Panc1 (cell line): ENCODE measurements around the gene B4GALNT4. TPM values are rescaled to one million over a fixed set of nuclear protein-coding genes. Genes with fewer than 3 reads are reported as not detected.
A peak's percentile ranks its signal among the peaks of the same experiment; 100 is the strongest.

ENCODE experiments used
- ATAC-seq: fragments of 200-7000 bp; cut with Tn5 transposase; 2 replicates; pipeline ENCODE4 v1.9.1; 2020; ENCODE audit warnings: mild to moderate bottlenecking, moderate library complexity
- BruUV-seq: library from RNA; stranded (reverse); fragments of 400-500 nt; replicated peaks from 2 replicates; lab custom pipeline; 2021; lab: Mats Ljungman, UMichigan
- CTCF ChIA-PET: fragments of 300-600 bp; sonication (Branson Sonifier 250); formaldehyde crosslinking; loops from one replicate; lab custom pipeline; 2022; ENCODE audit warnings: antibody characterized with exemption; lab: Charles Lee
- POLR2A ChIA-PET: fragments of 300-600 bp; sonication (Branson Sonifier 250); formaldehyde crosslinking; loops from one replicate; lab custom pipeline; 2022; ENCODE audit warnings: antibody characterized with exemption; lab: Charles Lee
- DNase-seq: peaks from one replicate; pipeline ENCODE4 v3.0.0-alpha.2; 2010; ENCODE audit warnings: low read depth, low spot score
- H3K27ac ChIP-seq: 2 replicates; pipeline ENCODE4 v1.5.1; 2011; ENCODE audit warnings: mild to moderate bottlenecking, low read length, inconsistent platforms
- H3K27me3 ChIP-seq: fragments of 200-500 bp; sonication (Bioruptor generic); 2 replicates; pipeline ENCODE4 v1.6.0; 2014; ENCODE audit warnings: low read length, inconsistent platforms; ENCODE audit not compliant: control insufficient read depth, insufficient read depth
- H3K36me3 ChIP-seq: fragments of 200-500 bp; sonication (Bioruptor generic); 2 replicates; pipeline ENCODE4 v1.5.1; 2014; ENCODE audit warnings: inconsistent platforms, mild to moderate bottlenecking, low read length, moderate library complexity; ENCODE audit not compliant: control insufficient read depth, insufficient read depth
- H3K4me1 ChIP-seq: 2 replicates; pipeline ENCODE4 v1.5.1; 2011; ENCODE audit warnings: inconsistent platforms, mild to moderate bottlenecking, low read length, moderate library complexity; ENCODE audit not compliant: control insufficient read depth, insufficient read depth
- H3K4me3 ChIP-seq, 2 experiments: 2 replicates each; pipeline ENCODE4 v1.5.1; 2011 to 2012; ENCODE audit warnings: low read depth in 2 of 2, low read length in 2 of 2, mild to moderate bottlenecking in 2 of 2, inconsistent platforms in 1 of 2, moderate library complexity in 1 of 2
- H3K9me3 ChIP-seq: fragments of 200-500 bp; sonication (Bioruptor generic); 2 replicates; pipeline ENCODE4 v1.5.1; 2014; ENCODE audit warnings: low read depth, mild to moderate bottlenecking, inconsistent platforms, low read length, moderate library complexity; ENCODE audit not compliant: control insufficient read depth, insufficient read depth
- CTCF ChIP-seq: fragments of 450-650 bp; IDR thresholded peaks from 2 replicates; pipeline ENCODE4 v1.5.1; 2017; ENCODE audit warnings: mild to moderate bottlenecking
- POLR2AphosphoS5 ChIP-seq: IDR thresholded peaks from 2 replicates; pipeline ENCODE4 v1.6.1; 2012; ENCODE audit warnings: mild to moderate bottlenecking, low read depth, low read length, moderate library complexity
- SIN3A ChIP-seq: IDR thresholded peaks from 2 replicates; pipeline ENCODE4 v1.6.1; 2012; ENCODE audit warnings: low read depth, mild to moderate bottlenecking, low read length, moderate library complexity, borderline replicate concordance; ENCODE audit not compliant: insufficient read depth
- TCF7L2 ChIP-seq: IDR thresholded peaks from 2 replicates; pipeline ENCODE4 v1.6.1; 2011; ENCODE audit warnings: mild to moderate bottlenecking, low read depth, low read length, inconsistent platforms
- in situ Hi-C: cut with HindIII; loops from 2 replicates; pipeline ENCODE4 v1.10.0; 2016; ENCODE audit warnings: low sequenced_read_pairs, low pct_unique_long_range_greater_than_20kb
- intact Hi-C: fragments of 100-400 bp; cut with micrococcal nuclease; formaldehyde crosslinking; loops from one replicate; pipeline ENCODE4 v1.10.0; 2022; ENCODE audit not compliant: unreplicated experiment
- total RNA-seq: library from RNA; stranded (reverse); gene quantifications from one replicate; pipeline ENCODE4 v1.2.1, GENCODE V29; 2021; ENCODE audit not compliant: unreplicated experiment
- TF ChIP-seq, protein P1 (sequence below), 2 experiments: IDR thresholded peaks; 2 replicates each; pipeline ENCODE4 v1.6.1; 2011 to 2012; ENCODE audit warnings: low read depth in 2 of 2, control low read depth in 1 of 2, low read length in 1 of 2, mild to moderate bottlenecking in 1 of 2, moderate library complexity in 1 of 2; ENCODE audit not compliant: insufficient read depth in 1 of 2

The B4GALNT4 gene
- total RNA-seq, 1 experiment from 2014 or later, result 122 TPM

DNA sequence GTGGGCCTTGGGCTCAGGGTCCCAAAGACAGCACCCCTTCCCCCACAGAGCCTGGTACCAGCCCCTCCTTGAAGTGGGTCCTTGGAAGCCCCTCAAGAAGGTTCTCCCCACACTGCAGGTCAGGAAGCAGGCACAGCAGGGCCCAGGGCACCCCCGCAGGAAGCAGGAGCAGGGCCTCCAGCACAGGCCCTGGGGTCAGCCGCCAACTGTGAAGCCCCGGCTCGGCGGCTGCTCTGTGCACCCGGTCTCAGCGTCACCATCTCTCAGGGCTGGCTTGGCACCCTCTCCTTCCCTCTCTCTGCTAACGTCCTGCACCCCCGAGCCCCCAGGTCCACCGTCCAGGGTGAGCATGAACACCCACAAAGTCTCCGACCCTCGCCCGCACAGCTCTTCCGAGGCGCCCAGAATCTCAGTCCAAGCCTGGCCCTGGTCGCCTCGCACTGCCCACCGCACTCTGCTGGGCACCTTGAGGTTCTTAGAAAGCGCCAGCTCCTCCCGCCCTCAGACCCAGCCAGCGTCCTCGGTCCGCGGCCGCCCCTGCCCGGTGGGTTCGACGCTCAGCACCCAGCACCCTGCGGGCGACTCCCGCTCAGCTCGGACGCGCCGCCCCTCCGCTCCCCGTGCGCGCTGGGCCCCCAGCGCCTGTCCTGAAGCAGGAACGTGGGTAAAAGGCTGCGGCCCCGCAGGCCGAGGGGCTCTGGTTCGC lies 46.9 kb downstream of the B4GALNT4 start:
- ATAC-seq (peak; percentile 20), DNase-seq (no peak)
- Histone ChIP-seq H3K9me3 (no peaks in the 10 kb centered on the region), H3K4me3 (peak overlapping the region; percentile 41 to 63), H3K27me3 (no peaks in the 10 kb centered on the region), H3K36me3 (no peaks in the 10 kb centered on the region), H3K27ac (peak overlapping the region; percentile 68), H3K4me1 (peaks cover 42% of the 10 kb centered on the region)
- POLR2A ChIA-PET, result interaction anchor here (0.6 kb wide), 1 partner anchor 10 kb away, joined by 5 read pairs; no protein-coding TSS in a partner anchor
- intact Hi-C loops (no loop called here), in situ Hi-C loops (no loop called here)
- CTCF ChIA-PET, result interaction anchor here (0.5 to 3.1 kb wide), 2 partner anchors 32 to 45 kb away, joined by 3 to 15 read pairs; no protein-coding TSS in a partner anchor
- TF ChIP-seq CTCF, result no peak
- TF ChIP-seq TCF7L2, result no peak
- TF ChIP-seq POLR2AphosphoS5, result no peak
- TF ChIP-seq SIN3A, result no peak
- no TSS peak for BruUV-seq

DNA sequence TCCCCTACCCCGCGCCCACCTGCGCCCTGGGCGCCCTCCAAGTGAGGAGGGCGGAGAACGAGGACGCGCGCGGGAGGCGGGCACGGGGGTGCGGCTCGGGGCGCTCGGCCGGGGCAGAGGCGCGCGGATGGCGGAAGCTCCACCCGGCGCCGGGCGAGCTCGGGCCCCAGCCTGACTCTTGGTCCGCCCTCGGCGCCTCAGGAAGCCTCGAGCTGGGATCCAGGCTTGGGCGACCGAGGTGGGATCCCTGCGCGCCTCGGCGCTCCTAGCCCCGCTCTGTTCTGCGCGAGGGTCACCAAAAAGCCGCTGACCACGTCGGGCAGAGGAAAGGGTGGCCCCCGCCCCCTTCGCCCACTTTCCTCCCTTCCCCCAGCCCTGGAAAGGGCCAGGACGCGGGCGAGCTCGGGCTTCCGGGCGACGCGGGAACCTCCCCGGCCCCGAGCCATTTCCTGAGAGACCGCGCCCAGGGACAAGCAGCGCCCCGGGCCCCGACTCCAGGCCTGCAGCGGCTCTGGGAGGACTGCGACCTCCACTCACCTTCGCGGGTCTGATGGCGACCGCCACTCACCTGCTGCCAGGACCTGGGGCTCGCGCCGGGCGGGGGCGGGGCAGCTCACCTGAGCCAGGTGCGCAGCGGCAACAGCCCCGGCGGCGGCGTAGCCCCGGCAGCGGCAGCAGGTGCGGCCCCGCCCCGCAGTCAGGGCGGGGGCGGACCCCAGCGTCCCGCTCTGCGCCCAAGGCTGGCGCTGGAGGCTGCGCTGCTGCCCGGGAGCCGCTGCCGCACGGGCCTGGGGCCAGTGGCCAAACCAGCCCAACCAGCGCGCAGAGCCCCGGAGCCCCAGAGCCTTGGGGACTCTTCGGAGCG lies 47.7 kb downstream of the B4GALNT4 start:
- intact Hi-C loops, result no loop called here
- Histone ChIP-seq H3K36me3 (no peaks in the 10 kb centered on the region), H3K27ac (peak overlapping the region; percentile 68), H3K9me3 (no peaks in the 10 kb centered on the region), H3K27me3 (no peaks in the 10 kb centered on the region), H3K4me3 (peak overlapping the region; percentile 41 to 63), H3K4me1 (peaks cover 42% of the 10 kb centered on the region)
- TF ChIP-seq SIN3A (no peak), POLR2AphosphoS5 (no peak), TCF7L2 (no peak), CTCF (no peak)
- TF ChIP-seq, protein P1, sequence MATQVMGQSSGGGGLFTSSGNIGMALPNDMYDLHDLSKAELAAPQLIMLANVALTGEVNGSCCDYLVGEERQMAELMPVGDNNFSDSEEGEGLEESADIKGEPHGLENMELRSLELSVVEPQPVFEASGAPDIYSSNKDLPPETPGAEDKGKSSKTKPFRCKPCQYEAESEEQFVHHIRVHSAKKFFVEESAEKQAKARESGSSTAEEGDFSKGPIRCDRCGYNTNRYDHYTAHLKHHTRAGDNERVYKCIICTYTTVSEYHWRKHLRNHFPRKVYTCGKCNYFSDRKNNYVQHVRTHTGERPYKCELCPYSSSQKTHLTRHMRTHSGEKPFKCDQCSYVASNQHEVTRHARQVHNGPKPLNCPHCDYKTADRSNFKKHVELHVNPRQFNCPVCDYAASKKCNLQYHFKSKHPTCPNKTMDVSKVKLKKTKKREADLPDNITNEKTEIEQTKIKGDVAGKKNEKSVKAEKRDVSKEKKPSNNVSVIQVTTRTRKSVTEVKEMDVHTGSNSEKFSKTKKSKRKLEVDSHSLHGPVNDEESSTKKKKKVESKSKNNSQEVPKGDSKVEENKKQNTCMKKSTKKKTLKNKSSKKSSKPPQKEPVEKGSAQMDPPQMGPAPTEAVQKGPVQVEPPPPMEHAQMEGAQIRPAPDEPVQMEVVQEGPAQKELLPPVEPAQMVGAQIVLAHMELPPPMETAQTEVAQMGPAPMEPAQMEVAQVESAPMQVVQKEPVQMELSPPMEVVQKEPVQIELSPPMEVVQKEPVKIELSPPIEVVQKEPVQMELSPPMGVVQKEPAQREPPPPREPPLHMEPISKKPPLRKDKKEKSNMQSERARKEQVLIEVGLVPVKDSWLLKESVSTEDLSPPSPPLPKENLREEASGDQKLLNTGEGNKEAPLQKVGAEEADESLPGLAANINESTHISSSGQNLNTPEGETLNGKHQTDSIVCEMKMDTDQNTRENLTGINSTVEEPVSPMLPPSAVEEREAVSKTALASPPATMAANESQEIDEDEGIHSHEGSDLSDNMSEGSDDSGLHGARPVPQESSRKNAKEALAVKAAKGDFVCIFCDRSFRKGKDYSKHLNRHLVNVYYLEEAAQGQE (IDR thresholded peaks at IDR 0.05; ENCODE audit: insufficient read depth in 1 of 2, low read depth in 2 of 2, low read length in 1 of 2), result no peak
- no TSS peak for BruUV-seq
- in situ Hi-C loops, result no loop called here
- ATAC-seq (peak; percentile 43), DNase-seq (no peak)
- ChIA-PET POLR2A (interaction anchor here (0.6 kb wide), 1 partner anchor 11 kb away, joined by 5 read pairs; no protein-coding TSS in a partner anchor), CTCF (interaction anchor here (0.5 to 3.1 kb wide), 2 partner anchors 31 to 44 kb away, joined by 3 to 15 read pairs; no protein-coding TSS in a partner anchor)
